ENCODE measurements around the gene TMPRSS15.

The TMPRSS15 gene

GRCh38 chr21:18244671-18245463 lies 158.7 kb downstream of the TMPRSS15 start, which contains the start of gene CHODL:
Gene CHODL (plus strand): TSS chr21:18244833. CDS start chr21:18245224, 391 bp downstream.
- DNase-seq (ENCODE audit: low spot score): no peak

GRCh38 chr21:18235545-18235944 lies 168.0 kb downstream of the TMPRSS15 start:
- DNase-seq (ENCODE audit: low spot score): no peak

- DNase-seq (ENCODE audit: low spot score): no peak
Observed at GRCh38 chr21:18228060-18228739, 175.4 kb downstream of the TMPRSS15 start.

- no peak for DNase-seq (ENCODE audit: low spot score)
Observed at GRCh38 chr21:18222346-18222745, 181.2 kb downstream of the TMPRSS15 start.

GRCh38 chr21:18220498-18220897 lies 183.1 kb downstream of the TMPRSS15 start:
- DNase-seq (ENCODE audit: low spot score): no peak

All from HuH-7.5 (cell line).